Measurements from ENCODE around the gene TBX2. TPM values are rescaled to one million over a fixed set of nuclear protein-coding genes. Genes with fewer than 3 reads are reported as not detected.

Gene TBX2
- total RNA-seq, 2 experiments from 2014 or later: not detected

DNA sequence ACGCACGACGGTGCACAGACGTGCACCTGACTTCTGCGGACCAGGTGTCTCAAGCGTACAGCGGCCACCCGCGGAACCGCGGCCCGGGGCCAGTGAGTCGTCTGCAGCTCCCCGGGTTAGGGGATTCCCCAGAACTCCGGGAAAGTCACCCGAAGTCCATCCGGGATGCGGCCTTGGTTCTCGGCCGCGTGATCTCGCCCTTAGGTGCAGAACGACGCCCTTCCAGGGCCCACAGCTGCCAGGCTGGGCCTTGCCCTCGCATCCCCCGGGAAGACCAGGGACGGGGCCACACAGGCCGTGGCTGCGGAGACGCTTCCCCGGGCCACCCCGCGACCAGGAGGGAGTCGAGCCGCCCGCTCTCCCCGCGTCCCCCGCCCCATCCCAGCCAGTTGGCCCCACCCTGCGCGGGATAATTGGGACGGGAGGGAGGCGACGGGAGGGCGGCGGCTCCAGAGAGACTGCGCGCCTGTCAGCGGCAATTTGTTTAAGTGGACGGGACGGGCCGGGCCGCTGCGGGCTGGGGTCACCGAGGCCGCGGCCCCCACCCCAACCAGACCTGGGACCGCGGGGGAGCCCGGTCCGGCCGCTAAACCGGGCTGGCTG, 3.6 kb upstream of the TBX2 start:
- Mint-ChIP-seq H3K36me3 (no peaks in the 10 kb centered on the region), H3K27me3 (peaks cover 44% of the 10 kb centered on the region), H3K9me3 (ENCODE audit: low read depth) (no peaks in the 10 kb centered on the region), H3K4me1 (peaks cover 11% of the 10 kb centered on the region), H3K27ac (no peak overlapping the region), H3K4me3 (no peak overlapping the region)
- ATAC-seq (no peak), DNase-seq (no peak)
- CTCF ChIA-PET: interaction anchor here (0.9 to 2.9 kb wide), 4 partner anchors 12 to 675 kb away, joined by 3 to 10 read pairs (median 6); no protein-coding TSS in a partner anchor

- H3K27ac Mint-ChIP-seq: no peak overlapping the region
- H3K4me3 Mint-ChIP-seq: no peak overlapping the region
- DNase-seq: no peak
- CTCF ChIA-PET: interaction anchor here (1.7 to 2.9 kb wide), 2 partner anchors 12 to 13 kb away, joined by 3 to 10 read pairs; no protein-coding TSS in a partner anchor
- H3K36me3 Mint-ChIP-seq: no peaks in the 10 kb centered on the region
- no peak for ATAC-seq
- H3K27me3 Mint-ChIP-seq: peaks cover 50% of the 10 kb centered on the region
- no peaks in the 10 kb centered on the region for H3K9me3 Mint-ChIP-seq (ENCODE audit: low read depth)
- peaks cover 14% of the 10 kb centered on the region for H3K4me1 Mint-ChIP-seq
These were observed 3.0 kb upstream of the TBX2 start for GRCh38 chr17:61396586-61397085.

- DNase-seq: no peak
- Mint-ChIP-seq H3K9me3 (ENCODE audit: low read depth) (no peaks in the 10 kb centered on the region), H3K4me3 (peak overlapping the region; percentile 11), H3K27me3 (peaks cover 55% of the 10 kb centered on the region), H3K36me3 (no peaks in the 10 kb centered on the region), H3K27ac (no peak overlapping the region), H3K4me1 (peaks cover 14% of the 10 kb centered on the region)
- no peak for ATAC-seq
- CTCF ChIA-PET: interaction anchor here (0.6 to 2.9 kb wide), 4 partner anchors 12 to 396 kb away, joined by 3 to 10 read pairs (median 4); no protein-coding TSS in a partner anchor
These were observed 2.4 kb upstream of the TBX2 start for GRCh38 chr17:61397086-61397842.

DNA sequence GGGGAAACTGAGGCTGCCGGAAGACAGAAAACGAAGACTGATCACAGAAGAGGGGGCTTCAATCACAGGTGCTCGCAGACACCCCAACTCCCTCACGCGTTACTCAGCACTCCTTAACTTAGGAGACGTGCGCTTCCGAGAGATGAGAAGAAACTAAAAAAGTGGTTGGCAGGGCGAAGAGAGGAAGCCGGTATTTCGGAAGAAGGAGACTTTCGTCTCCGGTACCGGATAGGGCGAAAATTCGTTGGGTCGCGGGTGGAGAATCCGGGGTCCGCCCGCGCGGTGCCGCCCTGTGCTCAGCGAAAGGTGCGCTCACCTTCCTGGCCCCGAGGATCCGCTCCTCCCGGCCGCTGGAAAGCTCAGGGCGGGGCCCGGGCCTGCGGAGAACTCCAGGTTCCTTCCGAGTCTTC, 917 bp upstream of the TBX2 start:
- Mint-ChIP-seq H3K4me3 (peak overlapping the region; percentile 62), H3K36me3 (no peaks in the 10 kb centered on the region), H3K4me1 (peaks cover 25% of the 10 kb centered on the region), H3K27ac (peak overlapping the region; percentile 68), H3K9me3 (ENCODE audit: low read depth) (no peaks in the 10 kb centered on the region), H3K27me3 (peaks cover 70% of the 10 kb centered on the region)
- CTCF ChIA-PET: interaction anchor here (1.0 to 2.9 kb wide), 4 partner anchors 8 to 427 kb away, joined by 3 to 10 read pairs (median 4); no protein-coding TSS in a partner anchor
- DNase-seq (no peak), ATAC-seq (no peak)

DNA sequence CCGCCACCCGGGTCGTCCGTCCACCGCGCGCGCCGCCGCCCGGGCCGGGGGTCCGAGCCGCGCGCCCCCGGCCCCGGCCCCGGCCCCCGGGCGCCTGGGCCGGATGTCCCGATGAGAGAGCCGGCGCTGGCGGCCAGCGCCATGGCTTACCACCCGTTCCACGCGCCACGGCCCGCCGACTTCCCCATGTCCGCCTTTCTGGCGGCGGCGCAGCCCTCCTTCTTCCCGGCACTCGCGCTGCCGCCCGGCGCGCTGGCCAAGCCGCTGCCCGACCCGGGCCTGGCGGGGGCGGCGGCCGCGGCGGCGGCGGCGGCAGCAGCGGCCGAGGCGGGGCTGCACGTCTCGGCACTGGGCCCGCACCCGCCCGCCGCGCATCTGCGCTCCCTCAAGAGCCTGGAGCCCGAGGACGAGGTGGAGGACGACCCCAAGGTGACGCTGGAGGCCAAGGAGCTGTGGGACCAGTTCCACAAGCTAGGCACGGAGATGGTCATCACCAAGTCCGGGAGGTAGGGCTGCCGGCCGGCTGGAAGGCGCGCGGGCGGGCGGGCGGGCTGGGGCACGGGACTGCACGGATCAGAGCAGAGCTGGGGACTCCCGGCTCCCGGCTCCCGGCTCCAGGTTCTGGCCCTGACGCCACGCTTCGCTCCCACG, 548 bp downstream of the TBX2 start:
- H3K4me1 Mint-ChIP-seq: peaks cover 30% of the 10 kb centered on the region
- CTCF ChIA-PET: interaction anchor here (1.0 to 1.8 kb wide), 3 partner anchors 9 to 428 kb away, joined by 4 to 7 read pairs (median 4); no protein-coding TSS in a partner anchor
- no peaks in the 10 kb centered on the region for H3K9me3 Mint-ChIP-seq (ENCODE audit: low read depth)
- peaks cover 71% of the 10 kb centered on the region for H3K27me3 Mint-ChIP-seq
- DNase-seq (no peak), ATAC-seq (no peak)
- peak overlapping the region; percentile 42 for H3K4me3 Mint-ChIP-seq
- H3K27ac Mint-ChIP-seq: no peak overlapping the region
- no peaks in the 10 kb centered on the region for H3K36me3 Mint-ChIP-seq

DNA sequence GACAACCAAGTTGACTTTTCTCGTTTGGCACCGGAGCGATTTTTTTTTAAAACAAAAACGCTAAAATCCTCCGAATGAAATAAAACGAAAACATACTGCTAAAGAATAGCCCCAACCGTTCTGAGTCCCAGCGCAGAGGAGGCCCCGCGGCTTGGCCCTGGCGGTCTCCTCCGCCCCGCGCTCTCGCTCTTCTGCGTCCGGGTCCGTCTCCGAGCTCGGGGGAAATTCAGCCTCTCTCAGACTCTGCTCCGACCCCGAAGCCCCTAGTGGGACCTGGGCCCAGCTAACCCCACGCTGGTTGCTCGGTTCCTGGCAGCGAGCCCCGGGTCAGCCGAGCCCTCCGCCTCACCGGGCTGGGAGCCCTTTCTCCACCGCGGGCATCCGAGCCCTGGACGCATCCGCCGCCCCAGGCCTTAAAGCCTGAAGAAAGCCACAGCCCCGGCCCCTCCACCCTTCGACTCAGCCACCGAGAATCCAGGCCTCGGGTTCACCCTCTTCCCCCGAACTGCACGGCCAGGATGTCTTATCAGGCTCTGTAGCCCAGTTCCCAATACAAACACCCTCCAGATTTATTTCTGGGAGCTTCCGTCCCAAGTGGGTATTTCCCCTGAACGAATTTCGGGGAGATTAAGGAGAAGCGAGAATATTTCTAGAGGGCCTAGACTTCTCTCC, 1.2 kb downstream of the TBX2 start:
- Mint-ChIP-seq H3K4me3 (peak overlapping the region; percentile 42), H3K4me1 (peaks cover 30% of the 10 kb centered on the region), H3K27ac (peak overlapping the region; percentile 40), H3K36me3 (no peaks in the 10 kb centered on the region), H3K9me3 (ENCODE audit: low read depth) (no peaks in the 10 kb centered on the region), H3K27me3 (peaks cover 66% of the 10 kb centered on the region)
- ATAC-seq: no peak
- no peak for DNase-seq
- CTCF ChIA-PET: interaction anchor here (1.0 to 1.8 kb wide), 2 partner anchors 9 to 11 kb away, joined by 4 to 7 read pairs; no protein-coding TSS in a partner anchor

GRCh38 chr17:61401389-61402072, 1.9 kb downstream of the TBX2 start:
- H3K36me3 Mint-ChIP-seq: no peaks in the 10 kb centered on the region
- DNase-seq: no peak
- H3K4me3 Mint-ChIP-seq: peak overlapping the region; percentile 42
- no peak overlapping the region for H3K27ac Mint-ChIP-seq
- CTCF ChIA-PET: interaction anchor here (1.0 to 1.8 kb wide), 2 partner anchors 8 to 13 kb away, joined by 3 to 7 read pairs; no protein-coding TSS in a partner anchor
- peaks cover 30% of the 10 kb centered on the region for H3K4me1 Mint-ChIP-seq
- H3K27me3 Mint-ChIP-seq: peaks cover 70% of the 10 kb centered on the region
- no peak for ATAC-seq
- no peaks in the 10 kb centered on the region for H3K9me3 Mint-ChIP-seq (ENCODE audit: low read depth)

DNA sequence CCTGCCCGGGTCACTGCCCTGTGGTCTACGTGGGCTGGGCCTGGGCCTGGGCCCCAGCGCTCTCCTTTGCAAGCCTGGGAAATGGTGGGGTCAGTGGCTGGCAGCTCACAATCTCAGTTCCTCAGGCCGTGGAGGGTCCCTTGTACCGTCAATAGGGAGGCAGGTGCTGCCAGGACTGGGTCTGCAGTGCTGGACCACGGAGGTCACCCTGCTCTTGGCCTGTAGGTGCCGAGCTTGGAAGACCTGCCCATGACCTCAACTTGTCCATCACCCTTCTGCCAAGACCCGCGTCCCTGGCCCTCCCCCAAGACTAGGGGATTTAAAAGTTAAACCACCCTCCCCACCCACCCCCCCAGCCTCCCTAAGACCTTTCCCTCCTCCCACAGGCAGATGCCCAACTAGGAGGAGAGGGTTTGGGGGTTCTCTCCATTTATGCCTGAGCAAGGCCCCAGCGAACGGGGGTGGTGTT, 2.5 kb downstream of the TBX2 start:
- peak overlapping the region; percentile 57 for H3K4me3 Mint-ChIP-seq
- peaks cover 30% of the 10 kb centered on the region for H3K4me1 Mint-ChIP-seq

DNA sequence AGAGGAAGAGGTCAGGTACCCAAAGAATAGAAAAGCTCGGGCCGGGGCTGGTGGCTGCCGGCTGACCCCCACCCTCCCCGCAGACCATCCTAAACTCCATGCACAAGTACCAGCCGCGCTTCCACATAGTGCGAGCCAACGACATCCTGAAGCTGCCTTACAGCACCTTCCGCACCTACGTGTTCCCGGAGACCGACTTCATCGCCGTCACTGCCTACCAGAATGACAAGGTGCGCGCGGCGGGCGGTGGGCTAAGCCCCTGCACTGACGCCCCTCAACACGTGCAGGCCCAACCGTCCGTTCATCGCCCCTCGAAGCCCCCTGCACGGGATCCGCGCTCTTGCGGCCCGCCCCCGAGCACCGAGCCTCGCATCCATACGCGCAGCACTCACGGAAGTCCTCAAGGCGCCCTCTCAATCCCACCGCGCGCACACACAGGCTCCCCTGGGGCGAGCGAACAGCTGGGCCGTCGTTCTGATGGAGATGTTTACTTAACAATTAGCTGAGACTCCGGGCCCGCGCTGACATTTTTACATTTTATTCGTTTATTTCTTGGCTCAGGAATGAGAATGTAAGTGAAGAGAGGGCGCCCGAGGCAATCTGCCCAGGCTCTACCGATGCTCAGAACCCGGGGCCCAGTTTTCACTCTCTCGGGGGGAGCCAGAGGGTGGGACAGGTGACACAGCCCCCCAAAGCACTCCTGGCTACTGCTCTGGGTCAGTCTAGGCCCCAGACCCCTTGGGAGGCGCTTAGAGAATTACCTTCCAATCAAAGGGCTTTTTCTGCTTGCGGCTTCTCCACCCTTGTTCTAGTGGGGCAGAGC, 3.5 kb downstream of the TBX2 start:
- H3K36me3 Mint-ChIP-seq: no peaks in the 10 kb centered on the region
- H3K9me3 Mint-ChIP-seq (ENCODE audit: low read depth): no peaks in the 10 kb centered on the region
- ATAC-seq (peak; percentile 34), DNase-seq (no peak)
- H3K4me1 Mint-ChIP-seq: peaks cover 27% of the 10 kb centered on the region
- peak overlapping the region; percentile 43 for H3K27ac Mint-ChIP-seq
- peak overlapping the region; percentile 57 for H3K4me3 Mint-ChIP-seq
- CTCF ChIA-PET: interaction anchor here (0.9 kb wide), 1 partner anchor 9 kb away, joined by 3 read pairs; no protein-coding TSS in a partner anchor
- peaks cover 75% of the 10 kb centered on the region for H3K27me3 Mint-ChIP-seq

More for the DNA sequence above, 2.5 kb downstream of the TBX2 start:
- Mint-ChIP-seq H3K27me3 (peaks cover 73% of the 10 kb centered on the region), H3K9me3 (ENCODE audit: low read depth) (no peaks in the 10 kb centered on the region), H3K27ac (no peak overlapping the region), H3K36me3 (no peaks in the 10 kb centered on the region)
- DNase-seq (no peak), ATAC-seq (no peak)
- CTCF ChIA-PET: interaction anchor here (0.9 to 1.0 kb wide), 2 partner anchors 10 to 13 kb away, joined by 3 read pairs; no protein-coding TSS in a partner anchor

- Mint-ChIP-seq H3K27me3 (peaks cover 75% of the 10 kb centered on the region), H3K36me3 (no peaks in the 10 kb centered on the region), H3K4me3 (peak overlapping the region; percentile 24), H3K4me1 (peaks cover 25% of the 10 kb centered on the region), H3K27ac (peak overlapping the region; percentile 43), H3K9me3 (ENCODE audit: low read depth) (no peaks in the 10 kb centered on the region)
- CTCF ChIA-PET: no interaction called here
- ATAC-seq (no peak), DNase-seq (no peak)
These were observed 4.4 kb downstream of the TBX2 start for GRCh38 chr17:61403801-61404662.

- no peaks in the 10 kb centered on the region for H3K9me3 Mint-ChIP-seq (ENCODE audit: low read depth)
- DNase-seq (no peak), ATAC-seq (no peak)
- no peak overlapping the region for H3K27ac Mint-ChIP-seq
- H3K36me3 Mint-ChIP-seq: no peaks in the 10 kb centered on the region
- CTCF ChIA-PET: interaction anchor here (1.6 kb wide), 1 partner anchor 433 kb away, joined by 4 read pairs; no protein-coding TSS in a partner anchor
- no peak overlapping the region for H3K4me3 Mint-ChIP-seq
- H3K4me1 Mint-ChIP-seq: peaks cover 25% of the 10 kb centered on the region
- H3K27me3 Mint-ChIP-seq: peaks cover 76% of the 10 kb centered on the region
These were observed 4.9 kb downstream of the TBX2 start for GRCh38 chr17:61404663-61404912.

Measured in activated CD8-positive, alpha-beta memory T cell treated with anti-CD3 and anti-CD28 coated beads, Interleukin-2, amount 10 ng/mL, durations not matched to agents 7 days and 5 days (primary cell).